GM08714 (cell line): ENCODE measurements around the gene WDR12.
"Not testable (repeated sequence)": the region's sequence is repeated elsewhere in the genome, so short reads cannot be mapped to it uniquely, and the experiment has no call there.

Source experiments
- H3K4me3 ChIP-seq: fragments of 200-500 bp; sonication (Bioruptor generic); 2 replicates; pipeline ENCODE4 v1.5.1; 2014; ENCODE audit warnings: mild to moderate bottlenecking, low read length, inconsistent platforms
- ZNF274 ChIP-seq: IDR thresholded peaks from 2 replicates; pipeline ENCODE4 v1.6.1; 2012; ENCODE audit warnings: mild to moderate bottlenecking, low read depth, low read length

The WDR12 gene

DNA sequence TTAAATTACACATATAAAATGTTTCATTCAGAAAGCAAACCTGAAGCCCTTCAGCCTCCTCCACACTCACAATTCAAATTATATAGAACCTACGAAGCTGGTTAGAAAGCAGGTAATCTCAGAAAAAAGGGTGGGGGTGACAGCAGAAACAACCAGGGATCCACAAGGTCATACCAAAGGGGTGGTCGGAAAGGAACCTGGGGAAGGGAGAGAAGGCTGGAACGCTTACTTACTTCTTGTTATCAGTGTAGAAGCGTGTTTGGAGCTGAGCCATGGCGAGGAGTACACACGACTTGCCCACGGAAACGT is 316 bp downstream of the WDR12 start:
- TF ChIP-seq ZNF274: no peak
- peak overlapping the region; percentile 100 for H3K4me3 ChIP-seq

DNA sequence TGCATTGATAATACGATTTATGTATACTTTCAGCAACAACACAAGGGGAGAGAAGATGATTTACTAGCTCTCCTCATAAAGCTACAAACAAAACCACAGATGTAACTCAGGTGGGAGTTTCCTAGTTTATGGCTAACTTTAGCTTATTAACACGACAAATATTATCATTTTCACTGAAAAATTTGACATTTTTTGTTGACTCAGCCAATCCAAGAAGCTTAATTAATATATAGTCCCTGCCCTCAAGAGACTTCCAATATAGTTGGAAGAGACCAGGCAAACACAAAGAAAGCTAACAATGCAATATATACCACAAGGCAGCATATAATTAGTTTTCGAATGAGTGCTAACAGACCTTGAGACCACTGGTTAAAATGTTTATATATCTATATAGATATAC is 775 bp downstream of the WDR12 start:
- no peak for TF ChIP-seq ZNF274
- peak overlapping the region; percentile 100; the same call in 1 of the 2 replicates for H3K4me3 ChIP-seq

DNA sequence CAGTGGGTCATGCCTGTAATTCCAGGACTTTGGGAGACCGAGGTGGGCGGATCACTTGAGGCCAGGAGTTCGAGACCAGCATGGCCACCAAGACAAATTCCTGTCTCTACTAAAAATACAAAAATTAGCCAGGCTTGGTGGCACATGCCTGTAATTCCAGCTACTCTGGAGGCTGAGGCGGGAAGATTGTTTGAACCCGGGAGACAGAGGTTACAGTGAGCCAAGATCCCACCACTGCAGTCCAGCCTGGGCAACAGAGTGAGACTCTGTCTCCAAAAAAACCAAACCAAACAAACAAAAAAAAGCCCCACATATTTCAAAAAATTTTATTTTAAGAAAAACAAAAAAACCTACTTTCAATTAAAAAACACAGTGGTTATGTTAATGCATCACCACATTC is 1.2 kb downstream of the WDR12 start:
- peak overlapping the region; percentile 100 for H3K4me3 ChIP-seq

DNA sequence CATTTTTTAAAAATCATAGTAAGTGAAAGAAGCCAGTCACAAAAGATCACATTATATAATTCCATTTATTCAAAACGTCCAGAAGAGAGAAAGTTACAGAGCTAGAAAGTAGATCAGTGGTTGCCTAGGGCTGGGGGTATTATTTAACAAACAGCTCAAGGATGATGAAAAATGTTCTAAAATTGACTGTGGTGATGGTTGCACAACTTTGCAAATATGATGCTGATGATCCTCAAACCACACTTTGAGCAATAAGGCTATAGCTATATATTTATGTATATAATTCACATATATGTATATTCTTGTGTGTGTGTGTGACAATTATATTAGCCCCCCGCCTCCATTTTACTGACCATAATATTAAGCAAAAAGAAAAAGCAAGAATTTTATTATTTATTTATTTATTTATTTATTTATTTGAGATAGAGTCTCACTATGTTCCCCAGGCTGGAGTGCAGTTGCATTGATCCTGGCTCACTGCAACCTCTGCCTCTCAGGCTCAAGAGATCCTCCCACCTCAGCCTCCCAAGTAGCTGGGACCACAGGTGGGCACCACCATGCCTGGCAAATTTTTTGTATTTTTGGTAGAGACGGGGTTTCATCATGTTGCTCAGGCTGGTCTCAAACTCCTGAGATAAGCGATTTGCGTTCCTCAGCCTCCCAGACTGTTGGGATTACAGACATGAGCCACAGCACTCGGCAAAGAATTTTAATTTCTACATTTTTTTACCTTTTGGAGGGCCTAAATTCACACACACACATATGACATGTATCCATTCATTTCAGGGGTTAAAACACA is 1.9 kb downstream of the WDR12 start:
- peak overlapping the region; percentile 100; the same call in 1 of the 2 replicates for H3K4me3 ChIP-seq
- no peak for TF ChIP-seq ZNF274

DNA sequence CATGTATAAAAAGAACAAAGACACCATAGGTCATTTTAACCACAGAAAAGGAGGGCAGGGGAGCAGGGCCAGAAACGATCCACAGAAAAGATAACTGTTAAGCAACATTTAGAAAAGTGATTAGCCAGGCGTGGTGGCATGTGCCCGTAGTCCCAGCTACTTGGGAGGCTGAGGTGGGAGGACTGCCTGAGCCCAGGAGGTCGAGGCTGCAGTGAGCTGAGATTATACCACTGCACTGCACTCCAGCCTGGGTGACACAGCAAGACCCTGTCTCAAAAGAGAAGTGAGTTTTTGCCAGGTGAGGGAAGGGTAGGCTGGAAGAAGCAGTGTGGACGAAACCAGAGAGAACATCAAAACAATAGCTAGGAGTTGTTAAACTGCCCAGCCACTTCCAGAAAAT is 3.3 kb downstream of the WDR12 start:
- no peak for TF ChIP-seq ZNF274

DNA sequence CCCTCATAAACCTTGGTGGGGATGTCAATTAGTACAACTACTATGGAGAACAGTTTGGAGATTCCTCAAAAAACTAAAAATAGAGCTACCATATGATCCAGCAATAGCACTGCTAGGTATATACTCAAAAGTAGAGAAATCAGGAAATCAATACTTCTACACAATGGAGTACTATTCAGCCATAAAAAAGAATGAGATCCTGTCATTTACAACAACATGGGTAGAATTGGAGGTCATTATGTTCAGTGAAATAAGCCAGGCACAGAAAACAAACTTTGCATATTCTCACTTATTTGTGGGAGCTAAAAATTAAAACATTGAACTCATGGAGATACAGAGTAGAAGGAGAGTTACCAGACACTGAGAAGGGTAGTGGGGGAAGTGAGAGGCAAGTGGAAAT is 6.0 kb downstream of the WDR12 start:
- not testable (repeated sequence) for H3K4me3 ChIP-seq

More for the DNA sequence above, 3.3 kb downstream of the WDR12 start:
- no peak overlapping the region for H3K4me3 ChIP-seq

DNA sequence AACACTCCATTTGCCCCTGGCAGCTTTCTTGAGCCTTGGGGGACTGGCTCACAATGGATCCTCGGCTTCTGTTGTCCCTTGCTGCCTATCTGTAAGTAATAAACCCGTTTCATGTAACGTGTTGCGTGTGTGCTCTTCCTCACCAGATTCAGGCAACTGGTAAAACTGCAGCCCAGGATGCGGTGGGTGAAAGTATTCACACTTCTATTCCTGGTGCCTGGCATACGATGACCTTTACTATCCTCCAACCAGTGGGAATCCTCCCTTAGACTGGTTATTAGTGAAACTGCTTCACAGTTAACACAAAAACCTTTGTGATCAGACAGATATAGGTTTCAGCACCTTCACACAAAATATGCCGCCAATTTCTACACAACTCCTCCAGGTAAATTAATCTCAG is 26.3 kb downstream of the WDR12 start:
- no peak overlapping the region for H3K4me3 ChIP-seq
- no peak for TF ChIP-seq ZNF274

DNA sequence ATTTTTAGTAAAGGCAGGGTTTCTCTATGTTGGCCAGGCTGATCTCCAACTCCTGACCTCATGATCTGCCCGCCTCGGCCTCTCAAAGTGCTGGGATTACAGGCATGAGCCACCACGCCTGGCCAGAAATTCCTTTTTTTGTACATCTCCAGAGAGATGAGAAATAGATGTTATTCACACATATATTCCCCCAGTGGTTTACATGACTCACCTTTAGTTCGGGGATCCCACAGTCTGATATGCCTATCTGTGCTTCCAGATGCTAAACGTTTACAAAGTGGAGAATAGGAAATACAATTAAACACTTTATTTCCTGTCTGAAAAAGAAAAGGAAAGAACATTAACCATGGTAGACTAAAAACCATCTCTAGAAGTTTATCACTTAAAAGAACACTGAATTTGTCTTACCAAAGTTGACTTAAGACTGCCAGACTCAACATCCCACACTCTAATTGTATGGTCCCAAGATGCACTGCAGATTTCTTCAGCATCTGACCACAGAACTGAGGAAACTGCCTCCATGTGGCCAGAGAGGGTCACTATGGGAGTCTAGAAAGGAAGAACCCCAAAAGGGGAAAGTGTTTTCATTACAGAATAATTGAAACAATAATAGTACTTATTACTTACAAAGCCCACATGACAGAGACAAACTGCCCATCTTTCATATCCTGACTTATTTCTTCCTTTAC is 27.3 kb downstream of the WDR12 start:
- no peak for TF ChIP-seq ZNF274
- H3K4me3 ChIP-seq: no peak overlapping the region

DNA sequence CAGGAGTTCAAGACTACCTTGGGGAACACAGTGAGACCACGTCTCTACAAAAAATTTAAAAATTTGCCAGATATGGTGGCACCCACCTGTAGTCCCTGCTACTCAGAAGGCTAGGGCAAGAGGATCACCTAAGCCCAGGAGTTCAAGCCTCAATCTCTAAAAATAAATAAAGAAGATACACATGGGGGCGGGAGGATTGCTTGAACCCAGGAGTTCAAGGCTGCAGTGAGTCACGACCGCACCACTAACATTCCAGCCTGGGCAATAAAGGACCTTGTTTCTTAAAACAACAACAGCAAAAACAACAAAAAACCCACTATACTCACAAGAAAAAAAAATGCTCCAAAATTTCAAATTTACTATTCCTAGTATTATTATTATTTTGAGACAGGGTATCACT is 29.9 kb downstream of the WDR12 start:
- no peak for TF ChIP-seq ZNF274

DNA sequence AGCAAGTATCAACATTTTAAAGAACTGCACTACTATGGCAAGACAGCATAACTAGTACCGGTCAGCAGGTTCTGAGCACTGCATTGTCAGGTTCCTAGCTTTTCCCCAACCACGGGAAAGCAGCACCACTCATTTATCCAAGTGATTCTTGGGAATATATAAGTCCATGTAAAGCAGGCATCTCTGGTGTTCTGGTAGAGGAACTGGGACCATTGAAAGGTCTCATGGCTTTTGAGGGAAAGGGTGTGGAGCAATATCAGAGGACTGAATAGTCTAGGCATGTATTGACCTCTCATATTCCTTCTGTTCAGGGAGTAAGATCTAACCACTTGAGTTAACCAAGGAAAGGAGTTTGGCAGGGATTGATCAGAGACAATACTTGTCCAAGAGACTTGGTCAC is 33.8 kb downstream of the WDR12 start:
- no peak for TF ChIP-seq ZNF274
- H3K4me3 ChIP-seq: no peak overlapping the region

More for the DNA sequence above, 29.9 kb downstream of the WDR12 start:
- H3K4me3 ChIP-seq: no peak overlapping the region

DNA sequence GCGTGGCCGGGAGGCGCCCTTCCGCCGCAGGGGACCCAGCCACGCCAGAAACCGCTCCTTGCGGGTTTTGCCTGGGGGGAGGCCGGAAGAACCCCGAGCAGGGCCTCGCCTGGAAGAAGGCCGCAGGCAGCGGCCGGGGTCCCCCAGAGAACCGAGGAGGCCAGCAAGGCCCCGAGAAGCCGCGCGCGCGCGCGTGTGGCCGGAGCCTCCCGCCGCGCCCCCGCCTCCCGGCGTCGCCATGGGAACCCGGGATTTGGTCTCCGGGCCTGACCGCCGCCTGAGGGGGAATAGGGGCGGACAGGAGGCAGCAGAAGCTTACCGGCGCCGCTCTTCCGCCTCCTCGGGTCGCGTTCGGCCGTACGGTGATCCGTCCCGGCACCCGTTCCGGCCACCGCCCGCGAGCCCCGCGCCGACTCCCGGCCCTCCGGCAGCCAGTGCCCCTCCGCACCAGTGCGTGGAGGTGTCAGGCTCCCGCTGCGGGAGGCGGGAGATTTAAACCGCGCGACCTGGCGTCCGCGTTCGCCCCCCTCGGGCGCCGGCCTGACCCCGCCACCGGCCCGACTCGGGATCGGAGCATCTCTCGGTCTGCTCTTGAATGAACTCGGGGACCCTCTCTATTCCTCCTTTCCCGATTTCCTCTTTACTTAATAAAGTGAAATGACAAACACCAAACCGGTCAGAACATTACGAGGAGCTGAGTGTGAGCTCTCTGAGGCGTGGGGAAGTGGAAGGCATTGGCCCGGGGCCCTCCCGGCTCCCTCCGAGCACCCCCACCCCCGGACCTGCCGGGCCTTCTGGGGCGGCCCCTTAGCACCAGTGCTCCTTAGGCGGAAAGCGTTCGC is 40.0 kb downstream of the WDR12 start, which contains the start of gene ICA1L:
TSS of gene ICA1L (minus strand) at position 467 of the 842 bp plus-strand sequence. CDS start 42,757 bp downstream, outside the sequence.
- TF ChIP-seq ZNF274: no peak
- peak within 1 kb of the TSS; percentile 81 for H3K4me3 ChIP-seq

DNA sequence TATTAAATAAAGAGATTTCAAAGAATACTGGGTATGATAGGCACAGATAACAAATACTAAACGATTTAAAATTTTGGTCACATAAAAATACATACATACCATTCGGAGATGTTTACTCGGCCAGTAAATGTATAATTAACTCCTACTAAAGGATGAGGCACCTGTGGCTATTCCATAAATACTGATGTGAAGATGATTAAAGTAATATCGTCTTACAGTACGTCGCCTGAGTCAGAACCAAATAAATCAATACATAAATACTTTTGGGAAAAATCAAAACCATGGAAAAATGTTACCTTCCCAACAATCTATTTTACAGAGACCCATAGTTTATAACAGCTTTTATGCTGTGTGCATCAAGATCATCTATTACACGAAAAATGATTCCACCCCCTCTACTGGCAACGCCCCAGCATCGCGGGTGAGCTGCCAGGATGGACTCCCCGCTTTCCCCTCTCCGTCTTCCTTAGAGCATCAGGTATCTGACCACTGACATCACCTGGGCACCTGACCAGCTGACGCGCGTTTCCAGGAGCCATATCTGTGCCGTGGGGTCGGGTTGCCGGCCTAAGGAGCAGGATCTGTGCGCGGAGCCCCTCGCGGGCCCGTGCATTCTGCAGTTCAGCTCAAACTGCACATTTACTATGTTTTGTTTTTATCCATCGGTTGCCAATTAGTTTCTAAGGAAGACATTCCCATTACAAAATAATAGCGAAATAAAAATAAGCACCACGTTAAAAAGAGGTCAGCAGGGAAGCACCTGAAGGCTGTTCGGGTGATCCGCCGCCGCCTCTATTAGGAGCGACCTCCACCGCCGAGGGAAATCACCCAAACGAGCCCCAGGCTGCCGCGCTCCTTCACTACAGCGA is 40.8 kb downstream of the WDR12 start:
- H3K4me3 ChIP-seq: peak overlapping the region; percentile 81
- TF ChIP-seq ZNF274: no peak

DNA sequence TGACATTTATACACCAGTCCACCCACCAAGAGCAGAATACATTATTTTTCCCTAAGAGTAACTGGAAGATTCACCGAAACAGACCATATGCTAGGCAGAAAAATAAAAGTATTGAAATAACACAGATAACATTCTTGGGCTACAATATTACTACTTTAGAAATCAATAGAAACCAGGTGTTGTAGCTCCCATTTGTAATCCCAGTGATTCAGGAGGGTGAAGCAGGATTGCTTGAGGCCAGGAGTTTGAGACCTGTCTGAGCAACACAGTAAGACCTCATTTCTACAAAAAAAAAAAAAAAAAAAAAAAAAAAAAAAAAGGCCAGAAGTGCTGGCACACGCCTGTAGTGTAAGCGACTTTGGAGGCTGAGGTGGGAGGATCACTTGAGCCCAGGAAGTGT is 49.5 kb downstream of the WDR12 start:
- TF ChIP-seq ZNF274: no peak

DNA sequence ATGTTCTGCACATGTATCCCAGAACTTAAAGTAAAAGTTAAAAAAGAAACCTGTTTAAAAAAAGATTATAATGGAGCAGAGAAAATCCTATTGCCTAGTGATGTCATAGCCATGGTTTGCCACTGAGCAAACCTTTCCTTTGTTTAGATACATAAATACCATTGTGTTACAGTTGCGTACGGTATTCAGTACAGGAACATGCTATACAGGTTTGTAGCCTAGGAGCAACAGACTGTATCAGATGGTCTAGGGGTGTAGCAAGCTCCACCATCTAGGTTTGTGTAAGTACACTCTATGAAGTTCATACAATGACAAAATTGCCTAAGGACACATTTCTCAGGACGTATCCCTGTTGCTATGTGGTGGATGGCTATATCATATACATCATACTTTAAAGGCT is 52.9 kb downstream of the WDR12 start:
- no peak for TF ChIP-seq ZNF274
- H3K4me3 ChIP-seq: no peak overlapping the region

More for the DNA sequence above, 49.5 kb downstream of the WDR12 start:
- H3K4me3 ChIP-seq: no peak overlapping the region

DNA sequence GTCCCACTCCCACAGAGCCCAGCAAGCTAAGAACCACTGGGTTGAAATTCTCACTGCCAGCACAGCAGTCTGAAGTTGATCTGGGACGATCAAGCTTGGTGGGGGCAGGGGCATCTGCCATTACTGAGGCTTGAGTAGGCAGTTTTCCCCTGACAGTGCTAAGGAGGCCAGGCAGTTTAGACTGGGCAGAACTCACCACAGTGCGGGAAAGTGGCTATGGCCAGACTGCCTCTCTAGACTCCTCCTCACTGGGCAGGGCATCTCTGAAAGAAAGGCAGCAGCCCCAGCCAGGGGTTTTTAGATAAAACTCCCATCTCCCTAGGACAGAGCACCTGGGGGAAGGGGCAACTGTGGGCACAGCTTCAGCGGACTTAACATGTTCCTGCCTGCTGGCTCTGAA is 62.1 kb downstream of the WDR12 start:
- H3K4me3 ChIP-seq: not testable (repeated sequence)
